Kidney epithelial cell (primary cell): ENCODE measurements around the gene CD4. TPM values are rescaled to one million over a fixed set of nuclear protein-coding genes. Genes with fewer than 3 reads are reported as not detected.
A peak's percentile ranks its signal among the peaks of the same experiment; 100 is the strongest.

Source experiments
- DNase-seq: peaks from one replicate; pipeline ENCODE4 v3.0.0-alpha.2; 2010; ENCODE audit warnings: low read depth
- H3K27me3 ChIP-seq: 2 replicates; pipeline ENCODE4 v1.6.0; 2011; ENCODE audit warnings: low read length; ENCODE audit not compliant: control insufficient read depth, insufficient read depth
- H3K36me3 ChIP-seq: 2 replicates; pipeline ENCODE4 v1.5.1; 2011; ENCODE audit warnings: low read length; ENCODE audit not compliant: control insufficient read depth, insufficient read depth
- H3K4me3 ChIP-seq: 2 replicates; pipeline ENCODE4 v1.5.1; 2011; ENCODE audit warnings: low read depth, mild to moderate bottlenecking, control low read depth, low read length
- CTCF ChIP-seq: IDR thresholded peaks from 2 replicates; pipeline ENCODE4 v1.5.1; 2011; ENCODE audit warnings: mild to moderate bottlenecking, moderate library complexity, low read length, control low read depth, inconsistent platforms; ENCODE audit not compliant: insufficient read depth, poor library complexity, severe bottlenecking
- total RNA-seq: library from RNA; depleted of rRNA; stranded (reverse); fragments of >200 nt; gene quantifications from 2 replicates; pipeline ENCODE4 v1.2.3, GENCODE V29; 2015

The CD4 gene
- total RNA-seq, 1 donor from 2014 or later: 0.08 TPM

DNA sequence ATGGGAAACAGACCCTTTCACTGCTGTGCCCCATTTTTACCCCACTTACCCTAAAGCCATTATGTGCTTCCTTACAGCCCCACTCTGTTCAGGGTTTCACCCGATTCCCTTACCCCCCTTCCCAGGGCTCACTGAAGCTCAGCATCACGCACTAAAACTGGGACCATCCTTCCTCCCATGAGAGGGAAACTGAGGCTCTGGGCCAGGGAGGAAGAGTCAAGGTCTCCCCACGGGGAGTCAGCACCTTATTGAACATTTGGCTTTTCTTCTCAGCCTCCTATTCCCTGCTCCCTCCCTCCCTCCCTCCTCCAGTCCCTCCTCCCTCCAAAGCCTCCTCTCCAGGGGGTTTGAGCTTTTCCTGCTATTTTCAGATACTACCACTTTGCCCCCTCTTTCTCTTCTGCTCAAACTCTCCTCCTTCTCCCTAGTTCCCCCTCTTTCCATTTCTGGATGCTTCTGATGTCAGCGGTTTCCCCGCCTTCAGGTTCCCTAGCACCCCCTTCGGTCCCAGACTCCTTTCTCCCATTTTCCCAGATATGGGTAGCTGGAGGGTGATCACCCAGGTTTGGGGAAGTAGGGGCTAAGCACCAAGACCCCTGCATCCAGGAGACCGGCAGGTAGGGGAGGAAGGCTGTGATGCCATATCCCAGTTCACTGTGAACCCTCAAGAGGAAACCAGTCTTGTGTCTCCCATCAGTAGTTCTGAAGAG lies 33.3 kb downstream of the CD4 start:
- no peak for TF ChIP-seq CTCF
- Histone ChIP-seq H3K36me3 (no peaks in the 10 kb centered on the region), H3K27me3 (peaks cover 22% of the 10 kb centered on the region), H3K4me3 (no peak overlapping the region)
- no peak for DNase-seq

- TF ChIP-seq CTCF: no peak
- no peak overlapping the region for H3K4me3 ChIP-seq
- DNase-seq: no peak
- no peaks in the 10 kb centered on the region for H3K36me3 ChIP-seq
- H3K27me3 ChIP-seq: peaks cover 22% of the 10 kb centered on the region
Measured at GRCh38 chr12:6823182-6824084, 34.1 kb downstream of the CD4 start.

GRCh38 chr12:6824085-6824775 lies 34.9 kb downstream of the CD4 start:
- H3K27me3 ChIP-seq: peaks cover 22% of the 10 kb centered on the region
- no peaks in the 10 kb centered on the region for H3K36me3 ChIP-seq
- TF ChIP-seq CTCF: no peak
- no peak overlapping the region for H3K4me3 ChIP-seq
- DNase-seq: no peak

GRCh38 chr12:6824901-6825381 lies 35.6 kb downstream of the CD4 start:
- peaks cover 20% of the 10 kb centered on the region for H3K27me3 ChIP-seq
- H3K4me3 ChIP-seq: no peak overlapping the region
- no peaks in the 10 kb centered on the region for H3K36me3 ChIP-seq
- no peak for TF ChIP-seq CTCF
- no peak for DNase-seq

GRCh38 chr12:6825398-6826124 lies 36.2 kb downstream of the CD4 start:
- TF ChIP-seq CTCF: peak; percentile 92
- Histone ChIP-seq H3K4me3 (no peak overlapping the region), H3K27me3 (peaks cover 17% of the 10 kb centered on the region), H3K36me3 (peaks cover 2% of the 10 kb centered on the region)
- no peak for DNase-seq
